IMR-90 (cell line): ENCODE results near the gene HAO2. TPM values are rescaled to one million over a fixed set of nuclear protein-coding genes. Genes with fewer than 3 reads are reported as not detected.

Experiments
- ATAC-seq: fragments of 200-7000 bp; cut with Tn5 transposase; 2 replicates; pipeline ENCODE4 v1.9.1; 2020; ENCODE audit warnings: low read depth, mild to moderate bottlenecking, moderate library complexity
- BruUV-seq: library from RNA; stranded (reverse); fragments of 400-500 nt; replicated peaks from 2 replicates; lab custom pipeline; 2021; lab: Mats Ljungman, UMichigan
- CTCF ChIA-PET: fragments of 300-600 bp; formaldehyde crosslinking; extraction: SDS; loops from one replicate; lab custom pipeline; 2021; ENCODE audit warnings: antibody characterized with exemption; lab: Yijun Ruan, JAX
- POLR2A ChIA-PET: fragments of 300-600 bp; sonication (Branson Sonifier 250); formaldehyde crosslinking; loops from one replicate; lab custom pipeline; 2022; ENCODE audit warnings: antibody characterized with exemption; ENCODE audit not compliant: unreplicated experiment; lab: Charles Lee
- DNase-seq: peaks from one replicate; pipeline ENCODE4 v3.0.0; 2013
- H2AFZ ChIP-seq: replicated peaks from 2 replicates; pipeline ENCODE3; 2013; ENCODE audit warnings: low read length, mild to moderate bottlenecking; ENCODE audit not compliant: poor library complexity
- H2AK5ac ChIP-seq: 2 replicates; pipeline ENCODE4 v1.6.1; 2013; ENCODE audit warnings: low read depth, low read length, inconsistent platforms
- H2AK9ac ChIP-seq: replicated peaks from 2 replicates; pipeline ENCODE3; 2013; ENCODE audit warnings: mild to moderate bottlenecking, low read depth, low read length, moderate library complexity; ENCODE audit not compliant: poor library complexity
- H2BK120ac ChIP-seq: 2 replicates; pipeline ENCODE4 v1.6.1; 2013; ENCODE audit warnings: low read depth, low read length, inconsistent platforms
- H2BK15ac ChIP-seq: 3 replicates; pipeline ENCODE4 v1.6.1; 2013; ENCODE audit warnings: low read depth, low read length, inconsistent platforms
- H2BK20ac ChIP-seq: 2 replicates; pipeline ENCODE4 v1.6.1; 2013; ENCODE audit warnings: low read depth, mild to moderate bottlenecking, inconsistent platforms, low read length, moderate library complexity
- H2BK5ac ChIP-seq: 2 replicates; pipeline ENCODE4 v1.6.1; 2013; ENCODE audit warnings: mild to moderate bottlenecking, low read depth, low read length, inconsistent platforms; ENCODE audit not compliant: poor library complexity, severe bottlenecking
- H3K14ac ChIP-seq: replicated peaks from 2 replicates; pipeline ENCODE4 v1.6.1; 2013; ENCODE audit warnings: low read depth, low read length, inconsistent platforms
- H3K18ac ChIP-seq: 2 replicates; pipeline ENCODE4 v1.6.1; 2013; ENCODE audit warnings: low read depth, low read length, control low read depth
- H3K23ac ChIP-seq: 2 replicates; pipeline ENCODE4 v1.6.1; 2013; ENCODE audit warnings: low read depth, low read length, inconsistent platforms
- H3K27ac ChIP-seq: 2 replicates; pipeline ENCODE4 v1.5.1; 2013; ENCODE audit warnings: mild to moderate bottlenecking, control low read depth, low read length; ENCODE audit not compliant: insufficient read depth
- H3K27me3 ChIP-seq: 2 replicates; pipeline ENCODE4 v1.6.1; 2013; ENCODE audit warnings: low read length; ENCODE audit not compliant: control insufficient read depth, insufficient read depth
- H3K36me3 ChIP-seq: 2 replicates; pipeline ENCODE4 v1.6.1; 2013; ENCODE audit warnings: low read length, mixed read lengths; ENCODE audit not compliant: control insufficient read depth, insufficient read depth
- H3K4ac ChIP-seq: 2 replicates; pipeline ENCODE4 v1.6.1; 2013; ENCODE audit warnings: low read depth, low read length, inconsistent platforms
- H3K4me1 ChIP-seq: 2 replicates; pipeline ENCODE4 v1.6.1; 2013; ENCODE audit warnings: low read length, mixed read lengths; ENCODE audit not compliant: control insufficient read depth, insufficient read depth
- H3K4me2 ChIP-seq: 2 replicates; pipeline ENCODE4 v1.6.1; 2013; ENCODE audit warnings: low read depth, mild to moderate bottlenecking, control low read depth, low read length, moderate library complexity
- H3K4me3 ChIP-seq: 2 replicates; pipeline ENCODE4 v1.5.1; 2013; ENCODE audit warnings: low read depth, mild to moderate bottlenecking, control low read depth, low read length, moderate library complexity; ENCODE audit not compliant: insufficient read depth
- H3K56ac ChIP-seq: 2 replicates; pipeline ENCODE4 v1.6.1; 2013; ENCODE audit warnings: low read length, inconsistent platforms; ENCODE audit not compliant: insufficient read depth; ENCODE audit errors: extremely low read depth
- H3K79me1 ChIP-seq, 2 experiments: 2 replicates each; pipeline ENCODE4 v1.6.1; 2013; ENCODE audit warnings: low read length in 2 of 2, inconsistent platforms in 1 of 2, low read depth in 1 of 2
- H3K9ac ChIP-seq: 2 replicates; pipeline ENCODE4 v1.6.1; 2013; ENCODE audit warnings: low read depth, low read length, control low read depth
- H3K9me1 ChIP-seq: 2 replicates; pipeline ENCODE4 v1.6.1; 2013; ENCODE audit warnings: low read length, inconsistent platforms; ENCODE audit not compliant: insufficient read depth
- H3K9me3 ChIP-seq: 2 replicates; pipeline ENCODE4 v1.6.1; 2013; ENCODE audit warnings: low read length; ENCODE audit not compliant: control insufficient read depth, insufficient read depth
- H4K20me1 ChIP-seq: 2 replicates; pipeline ENCODE4 v1.6.1; 2013; ENCODE audit warnings: low read length, inconsistent platforms; ENCODE audit not compliant: insufficient read depth
- H4K5ac ChIP-seq: 2 replicates; pipeline ENCODE4 v1.6.1; 2013; ENCODE audit warnings: mild to moderate bottlenecking, low read depth, low read length, control low read depth
- H4K8ac ChIP-seq, 2 experiments: 2 replicates each; pipeline ENCODE4 v1.6.1; 2013; ENCODE audit warnings: low read depth in 2 of 2, low read length in 2 of 2, control low read depth in 1 of 2, inconsistent platforms in 1 of 2
- H4K91ac ChIP-seq: 2 replicates; pipeline ENCODE4 v1.6.1; 2013; ENCODE audit warnings: low read depth, low read length, inconsistent platforms; ENCODE audit not compliant: insufficient read depth
- CEBPB ChIP-seq: IDR thresholded peaks from 2 replicates; pipeline ENCODE4 v1.6.1; 2012; ENCODE audit warnings: low read depth, low read length, improper control_type of control experiment
- CHD1 ChIP-seq: IDR thresholded peaks from 2 replicates; pipeline ENCODE4 v1.6.1; 2012; ENCODE audit warnings: low read depth, low read length, improper control_type of control experiment
- FOS ChIP-seq: fragments of 150-350 bp; IDR thresholded peaks from 2 replicates; pipeline ENCODE4 v1.6.1; 2016; ENCODE audit warnings: low read depth, low read length
- MAFK ChIP-seq: IDR thresholded peaks from 2 replicates; pipeline ENCODE4 v1.6.1; 2012; ENCODE audit warnings: low read depth, low read length, improper control_type of control experiment
- MXI1 ChIP-seq: IDR thresholded peaks from 2 replicates; pipeline ENCODE4 v1.6.1; 2012; ENCODE audit warnings: low read depth, mild to moderate bottlenecking, low read length, moderate library complexity, borderline replicate concordance
- NFE2L2 ChIP-seq: fragments of 150-350 bp; IDR thresholded peaks from 2 replicates; pipeline ENCODE4 v1.6.1; 2016; ENCODE audit warnings: low read depth, mild to moderate bottlenecking, low read length
- POLR2A ChIP-seq: IDR thresholded peaks from 2 replicates; pipeline ENCODE4 v1.6.1; 2012; ENCODE audit warnings: mild to moderate bottlenecking, low read depth, low read length
- RFX5 ChIP-seq: IDR thresholded peaks from 2 replicates; pipeline ENCODE4 v1.8.0; 2012; ENCODE audit warnings: low read depth, mild to moderate bottlenecking, low read length, moderate library complexity
- WGBS, 2 experiments: methylation state at CpG; one replicate each; pipeline versions ENCODE4 v1.1.5 to v1.1.7; 2013; ENCODE audit warnings: missing lambda C conversion rate in 2 of 2; ENCODE audit not compliant: insufficient read length in 1 of 2; ENCODE audit errors: extremely low coverage in 2 of 2; 5-methylcytosine and 5-hydroxymethylcytosine counted together
- dilution Hi-C: fragments of 300-500 bp; cut with HindIII; formaldehyde crosslinking; loops from one replicate; pipeline ENCODE4 v1.14.3; 2018; ENCODE audit warnings: low sequenced_read_pairs; ENCODE audit not compliant: unreplicated experiment
- in situ Hi-C: fragments of 300-500 bp; cut with MboI; formaldehyde crosslinking; loops from 3 replicates; pipeline ENCODE4 v1.14.3; 2019; ENCODE audit warnings: low sequenced_read_pairs, inconsistent platforms, mixed read lengths
- intact Hi-C: fragments of 100-400 bp; cut with micrococcal nuclease; formaldehyde crosslinking; loops from 2 replicates; pipeline ENCODE4 v1.10.0; 2022
- polyA plus RNA-seq, 3 experiments: library from polyadenylated mRNA; depleted of rRNA; stranded (reverse); fragments of >200 nt; gene quantifications; 2 replicates each; pipeline ENCODE4 v1.2.3, GENCODE V29; 2012; ENCODE audit warnings: low replicate concordance in 1 of 3
- total RNA-seq: library from RNA; depleted of rRNA; stranded (reverse); fragments of >200 nt; gene quantifications from 2 replicates; pipeline ENCODE4 v1.2.3, GENCODE V29; 2012
- TF ChIP-seq, protein P1 (sequence below): fragments of 150-350 bp; IDR thresholded peaks from 2 replicates; pipeline ENCODE4 v1.6.1; 2016; ENCODE audit warnings: low read depth, mild to moderate bottlenecking, low read length, moderate library complexity, borderline replicate concordance

The HAO2 gene
- total and polyA plus RNA-seq, 2 of the 4 experiments (the other 2 are of a cell fraction): not detected

DNA sequence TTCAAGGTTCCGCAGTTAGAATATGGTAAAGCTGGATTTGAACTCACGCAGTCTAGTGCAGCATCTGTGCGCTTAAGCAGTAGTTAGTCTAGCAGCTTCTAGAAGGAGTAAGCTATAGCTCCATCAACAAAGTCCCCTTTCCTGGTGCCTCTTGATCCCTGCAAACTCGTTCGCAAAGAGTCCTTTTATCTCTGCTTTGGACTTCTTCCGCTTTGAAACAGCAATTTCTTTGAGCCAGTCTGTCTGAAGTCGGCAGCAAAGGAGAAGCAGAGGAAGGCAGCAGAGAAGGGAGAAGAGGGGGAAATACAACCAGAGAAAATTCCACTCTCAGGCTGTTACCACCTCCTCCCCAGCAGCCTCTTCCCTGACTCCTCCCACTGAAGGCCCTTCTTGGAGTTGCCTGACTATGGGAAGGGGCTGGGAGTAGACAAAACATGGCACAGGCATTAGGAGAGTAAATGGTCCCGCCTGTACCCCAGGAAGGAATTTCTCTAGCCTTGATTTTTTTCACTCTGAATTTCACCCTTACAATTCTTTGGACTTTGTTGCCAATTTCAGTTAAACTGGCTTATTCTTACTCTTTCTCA, 72.2 kb downstream of the HAO2 start:
- no peak overlapping the region for H4K8ac ChIP-seq
- H3K36me3 ChIP-seq: no peaks in the 10 kb centered on the region
- H3K4me2 ChIP-seq: no peak overlapping the region
- H3K23ac ChIP-seq: no peak overlapping the region
- no peaks in the 10 kb centered on the region for H3K9me3 ChIP-seq
- ChIA-PET CTCF (no interaction called here), POLR2A (no interaction called here)
- H2BK20ac ChIP-seq: no peak overlapping the region
- no peak overlapping the region for H3K4me3 ChIP-seq
- no peak overlapping the region for H3K27ac ChIP-seq
- no peak overlapping the region for H2BK5ac ChIP-seq
- H3K79me1 ChIP-seq: no peaks in the 10 kb centered on the region
- no peaks in the 10 kb centered on the region for H4K20me1 ChIP-seq
- H3K4me1 ChIP-seq: no peaks in the 10 kb centered on the region
- dilution Hi-C loops: no loop called here
- no peak overlapping the region for H3K56ac ChIP-seq
- in situ Hi-C loops: no loop called here
- H3K4ac ChIP-seq: no peak overlapping the region
- H3K14ac ChIP-seq: no peak overlapping the region
- no peak overlapping the region for H2AK5ac ChIP-seq
- H4K5ac ChIP-seq: no peak overlapping the region
- no peak overlapping the region for H2BK120ac ChIP-seq
- intact Hi-C loops: no loop called here
- ATAC-seq: no peak
- H4K91ac ChIP-seq: no peak overlapping the region
- no peaks in the 10 kb centered on the region for H3K9me1 ChIP-seq
- no peak overlapping the region for H3K9ac ChIP-seq
- TF ChIP-seq NFE2L2 (no peak), MAFK (no peak), RFX5 (no peak), CEBPB (no peak), POLR2A (no peak), CHD1 (no peak), FOS (no peak), MXI1 (no peak)
- TF ChIP-seq, protein P1, sequence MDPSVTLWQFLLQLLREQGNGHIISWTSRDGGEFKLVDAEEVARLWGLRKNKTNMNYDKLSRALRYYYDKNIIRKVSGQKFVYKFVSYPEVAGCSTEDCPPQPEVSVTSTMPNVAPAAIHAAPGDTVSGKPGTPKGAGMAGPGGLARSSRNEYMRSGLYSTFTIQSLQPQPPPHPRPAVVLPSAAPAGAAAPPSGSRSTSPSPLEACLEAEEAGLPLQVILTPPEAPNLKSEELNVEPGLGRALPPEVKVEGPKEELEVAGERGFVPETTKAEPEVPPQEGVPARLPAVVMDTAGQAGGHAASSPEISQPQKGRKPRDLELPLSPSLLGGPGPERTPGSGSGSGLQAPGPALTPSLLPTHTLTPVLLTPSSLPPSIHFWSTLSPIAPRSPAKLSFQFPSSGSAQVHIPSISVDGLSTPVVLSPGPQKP: no peak
- no peaks in the 10 kb centered on the region for H3K27me3 ChIP-seq
- H3K18ac ChIP-seq: no peak overlapping the region
- H2AK9ac ChIP-seq: no peak overlapping the region
- 68% methylated on average over 4 of the region's 8 CpGs; no CpG with 5 or more reads in 1 of the 2 experiments for WGBS, 2 experiments
- DNase-seq: no peak
- H2BK15ac ChIP-seq: no peak overlapping the region
- no peak overlapping the region for H2AFZ ChIP-seq
- BruUV-seq: no TSS peak
